ENCODE results near the gene CS. TPM values are rescaled to one million over a fixed set of nuclear protein-coding genes. Genes with fewer than 3 reads are reported as not detected.

Gene CS
- total RNA-seq, 1 experiment from 2014 or later, result 250 TPM

DNA sequence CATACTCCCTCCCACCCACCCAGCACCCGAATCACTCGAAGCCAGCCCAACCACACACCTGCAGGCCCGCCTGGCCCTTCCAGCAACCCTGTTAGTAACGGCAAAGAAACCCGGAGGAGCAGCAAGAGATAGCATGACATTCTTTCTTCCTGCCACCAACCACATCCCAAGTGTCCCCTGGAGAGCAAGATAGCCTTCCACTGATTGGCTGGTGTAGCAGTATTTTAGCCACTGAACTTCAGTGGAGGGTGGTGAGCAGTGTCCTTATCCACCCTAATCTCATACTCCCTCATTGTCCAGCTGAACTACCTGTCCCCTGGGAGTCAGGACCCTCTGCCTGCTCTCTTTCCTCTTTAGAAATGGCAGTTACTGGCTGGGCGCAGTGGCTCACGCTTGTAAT lies 71.0 kb downstream of the CS start:
- Histone ChIP-seq H3K27ac (ENCODE audit: insufficient read length, low read depth, low read length) (no peak overlapping the region), H2AK5ac (ENCODE audit: insufficient read length, low read length) (no peak overlapping the region), H3K4me1 (ENCODE audit: insufficient read depth, low read length) (no peaks in the 10 kb centered on the region), H3K79me2 (ENCODE audit: insufficient read depth, low read length) (no peaks in the 10 kb centered on the region), H3K14ac (ENCODE audit: insufficient read depth, low read length) (no peak overlapping the region), H4K91ac (ENCODE audit: insufficient read length, low read depth, low read length) (no peak overlapping the region), H3K9me3 (ENCODE audit: control insufficient read depth, low read depth, low read length) (no peaks in the 10 kb centered on the region), H3K79me1 (ENCODE audit: insufficient read depth, low read depth, low read length, poor library complexity, severe bottlenecking) (no peaks in the 10 kb centered on the region), H3K4ac (ENCODE audit: low read depth, low read length) (no peak overlapping the region), H2BK5ac (ENCODE audit: insufficient read length, low read length) (no peak overlapping the region), H3K27me3 (ENCODE audit: insufficient read depth, low read length) (no peaks in the 10 kb centered on the region), H3K18ac (ENCODE audit: insufficient read length, low read depth, low read length) (no peak overlapping the region), H2BK20ac (ENCODE audit: low read depth, low read length, poor library complexity, severe bottlenecking) (no peak overlapping the region), H4K20me1 (ENCODE audit: control insufficient read depth, insufficient read depth, insufficient read length) (peaks cover 3% of the 10 kb centered on the region), H3T11ph (ENCODE audit: low read length) (no peak overlapping the region), H3K56ac (ENCODE audit: insufficient read length, low read depth, low read length) (no peak overlapping the region), H3K9ac (ENCODE audit: extremely low read depth, insufficient read length, low read length) (no peak overlapping the region), H2BK120ac (ENCODE audit: low read depth, low read length, poor library complexity, severe bottlenecking) (no peak overlapping the region), H2BK12ac (ENCODE audit: insufficient read length, low read depth, low read length) (no peak overlapping the region), H3K4me2 (ENCODE audit: insufficient read depth, insufficient read length, low read length) (no peak overlapping the region), H3K23me2 (ENCODE audit: insufficient read length, low read depth, low read length, poor library complexity, severe bottlenecking) (peaks cover 6% of the 10 kb centered on the region), H3K23ac (ENCODE audit: insufficient read length, low read depth, low read length) (no peak overlapping the region), H4K5ac (ENCODE audit: insufficient read length, low read depth, low read length) (no peak overlapping the region), H4K8ac (replicated peaks; ENCODE audit: insufficient read length, low read depth, low read length) (no peak overlapping the region), H2AFZ (ENCODE audit: low read length) (no peak overlapping the region), H2BK15ac (ENCODE audit: low read depth, low read length) (no peak overlapping the region)
- Mint-ChIP-seq H3K4me3 (no peak overlapping the region), H3K27me3 (ENCODE audit: low read depth) (peaks cover 6% of the 10 kb centered on the region), H3K36me3 (ENCODE audit: insufficient read depth in 1 of 3, low read depth in 3 of 3) (peaks cover 2 to 17% (median 10%) of the 10 kb centered on the region in 3 experiments; a peak in 5 of 7 replicates), H3K27ac (no peak overlapping the region; a peak in 1 of 7 replicates), H3K4me1 (peaks cover 20 to 22% of the 10 kb centered on the region in 2 experiments), H3K9me3 (no peaks in the 10 kb centered on the region; a peak in 1 of 5 replicates)
- DNase-seq, result no peak
- TF ChIP-seq, protein P1, sequence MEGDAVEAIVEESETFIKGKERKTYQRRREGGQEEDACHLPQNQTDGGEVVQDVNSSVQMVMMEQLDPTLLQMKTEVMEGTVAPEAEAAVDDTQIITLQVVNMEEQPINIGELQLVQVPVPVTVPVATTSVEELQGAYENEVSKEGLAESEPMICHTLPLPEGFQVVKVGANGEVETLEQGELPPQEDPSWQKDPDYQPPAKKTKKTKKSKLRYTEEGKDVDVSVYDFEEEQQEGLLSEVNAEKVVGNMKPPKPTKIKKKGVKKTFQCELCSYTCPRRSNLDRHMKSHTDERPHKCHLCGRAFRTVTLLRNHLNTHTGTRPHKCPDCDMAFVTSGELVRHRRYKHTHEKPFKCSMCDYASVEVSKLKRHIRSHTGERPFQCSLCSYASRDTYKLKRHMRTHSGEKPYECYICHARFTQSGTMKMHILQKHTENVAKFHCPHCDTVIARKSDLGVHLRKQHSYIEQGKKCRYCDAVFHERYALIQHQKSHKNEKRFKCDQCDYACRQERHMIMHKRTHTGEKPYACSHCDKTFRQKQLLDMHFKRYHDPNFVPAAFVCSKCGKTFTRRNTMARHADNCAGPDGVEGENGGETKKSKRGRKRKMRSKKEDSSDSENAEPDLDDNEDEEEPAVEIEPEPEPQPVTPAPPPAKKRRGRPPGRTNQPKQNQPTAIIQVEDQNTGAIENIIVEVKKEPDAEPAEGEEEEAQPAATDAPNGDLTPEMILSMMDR (conservative IDR thresholded peaks at IDR 0.05), result no peak
- no CpG with 5 or more reads among the region's 7 CpGs for WGBS (ENCODE audit: extremely low coverage, insufficient read length, low lambda C conversion rate)

Measured in H9 (cell line).